SK-N-SH (cell line): ENCODE data around the gene RBL2. TPM values are rescaled to one million over a fixed set of nuclear protein-coding genes. Genes with fewer than 3 reads are reported as not detected.

Source experiments
- CTCF ChIA-PET: fragments of 300-600, 350-600 bp; formaldehyde crosslinking; extraction: SDS; loops from one replicate; lab custom pipeline; 2021; lab: Yijun Ruan, JAX
- POLR2A ChIA-PET: fragments of 350-600 bp; sonication (Branson Sonifier 250); formaldehyde crosslinking; extraction: SDS; loops from one replicate; lab custom pipeline; 2020; ENCODE audit warnings: antibody characterized with exemption, inconsistent platforms; lab: Yijun Ruan, JAX
- DNase-seq: peaks from one replicate; pipeline ENCODE4 v3.0.0; 2012
- H2AFZ ChIP-seq: fragments of 200-600 bp; sonication (generic); 2 replicates; pipeline ENCODE4 v1.8.1; 2016; ENCODE audit warnings: antibody characterized with exemption, mild to moderate bottlenecking, low read depth
- H3F3A ChIP-seq: fragments of 200-600 bp; sonication (generic); replicated peaks from 2 replicates; pipeline ENCODE3; 2016; ENCODE audit warnings: antibody characterized with exemption, mild to moderate bottlenecking; ENCODE audit not compliant: insufficient read depth
- H3K27ac ChIP-seq, 2 experiments: fragments of 200-500 bp in 1 of 2; fragments of 200-600 bp in 1 of 2; sonication (Bioruptor generic) in 1 of 2; sonication (generic), shearing (Covaris generic) in 1 of 2; 2 replicates each; pipeline versions ENCODE4 v1.5.1 to v1.6.1; 2014 to 2016; ENCODE audit warnings: low read depth in 2 of 2, inconsistent platforms in 1 of 2, low read length in 1 of 2, mild to moderate bottlenecking in 1 of 2, mixed read lengths in 1 of 2
- H3K27me3 ChIP-seq: fragments of 200-600 bp; sonication (generic), shearing (Covaris generic); 2 replicates; pipeline ENCODE4 v1.6.1; 2016; ENCODE audit warnings: mixed run types; ENCODE audit not compliant: insufficient read depth
- H3K36me3 ChIP-seq, 2 experiments: fragments of 200-500 bp in 1 of 2; fragments of 200-600 bp in 1 of 2; sonication (Bioruptor generic) in 1 of 2; sonication (generic) in 1 of 2; replicated peaks in 1 of 2; 2 replicates each; pipeline versions ENCODE3 to v1.5.1; 2014 to 2016; ENCODE audit warnings: low read length in 1 of 2, mild to moderate bottlenecking in 1 of 2; ENCODE audit not compliant: insufficient read depth in 2 of 2, control insufficient read depth in 1 of 2
- H3K4me1 ChIP-seq, 2 experiments: fragments of 200-500 bp in 1 of 2; fragments of 200-600 bp in 1 of 2; sonication (Bioruptor generic) in 1 of 2; sonication (generic), shearing (Covaris generic) in 1 of 2; 2 replicates each; pipeline versions ENCODE4 v1.5.1 to v1.6.1; 2014 to 2016; ENCODE audit warnings: low read depth in 1 of 2, low read length in 1 of 2, mixed run types in 1 of 2; ENCODE audit not compliant: insufficient read depth in 2 of 2, control insufficient read depth in 1 of 2
- H3K4me2 ChIP-seq: fragments of 200-600 bp; sonication (generic), shearing (Covaris generic); 2 replicates; pipeline ENCODE4 v1.6.1; 2017; ENCODE audit warnings: mixed run types
- H3K4me3 ChIP-seq, 2 experiments: fragments of 200-500 bp in 1 of 2; fragments of 200-600 bp in 1 of 2; sonication (Bioruptor generic) in 1 of 2; sonication (generic), shearing (Covaris generic) in 1 of 2; 2 replicates each; pipeline versions ENCODE4 v1.5.1 to v1.8.1; 2014 to 2016; ENCODE audit warnings: low read depth in 2 of 2, inconsistent platforms in 1 of 2, low read length in 1 of 2, mild to moderate bottlenecking in 1 of 2, mixed read lengths in 1 of 2, moderate library complexity in 1 of 2
- H3K79me2 ChIP-seq: fragments of 200-600 bp; sonication (generic); 2 replicates; pipeline ENCODE4 v1.8.1; 2017; ENCODE audit warnings: mild to moderate bottlenecking; ENCODE audit not compliant: insufficient read depth
- H3K9ac ChIP-seq: fragments of 200-600 bp; sonication (generic); 2 replicates; pipeline ENCODE4 v1.6.1; 2017; ENCODE audit warnings: mixed run types
- H3K9me2 ChIP-seq: fragments of 200-600 bp; sonication (generic); 2 replicates; pipeline ENCODE4 v1.6.1; 2017; ENCODE audit warnings: mixed run types
- H3K9me3 ChIP-seq: fragments of 200-600 bp; sonication (generic); 2 replicates; pipeline ENCODE4 v1.6.1; 2017; ENCODE audit warnings: mixed run types, mild to moderate bottlenecking, moderate library complexity
- H4K20me1 ChIP-seq: fragments of 200-600 bp; sonication (generic); 2 replicates; pipeline ENCODE4 v1.6.1; 2017; ENCODE audit warnings: mild to moderate bottlenecking, mixed run types; ENCODE audit not compliant: insufficient read depth
- EP300 ChIP-seq, 2 experiments: IDR thresholded peaks; 2 replicates each; pipeline versions ENCODE4 v1.4.0 to v1.6.1; 2012; ENCODE audit warnings: borderline replicate concordance in 1 of 2, low read depth in 1 of 2, low read length in 1 of 2
- FOXJ3 ChIP-seq: sonication (generic); formaldehyde crosslinking; IDR thresholded peaks from 2 replicates; pipeline ENCODE4 v1.5.1; 2020; ENCODE audit warnings: mild to moderate bottlenecking, missing genetic modification reagents
- GATA2 ChIP-seq: sonication (generic); formaldehyde crosslinking; IDR thresholded peaks from 2 replicates; pipeline ENCODE4 v1.5.0; 2020; ENCODE audit warnings: mild to moderate bottlenecking, missing genetic modification reagents
- NFIC ChIP-seq: IDR thresholded peaks from 2 replicates; pipeline ENCODE4 v1.4.0; 2012; ENCODE audit warnings: borderline replicate concordance
- NRF1 ChIP-seq: IDR thresholded peaks from 2 replicates; pipeline ENCODE4 v1.6.1; 2012; ENCODE audit warnings: low read depth, mild to moderate bottlenecking, low read length
- POLR2AphosphoS5 ChIP-seq: IDR thresholded peaks from 2 replicates; pipeline ENCODE4 v1.6.1; 2012; ENCODE audit warnings: low read depth, low read length
- RCOR1 ChIP-seq: fragments of 150-350 bp; IDR thresholded peaks from 2 replicates; pipeline ENCODE4 v1.6.1; 2017; ENCODE audit warnings: antibody characterized with exemption, low read length
- SIN3A ChIP-seq: IDR thresholded peaks from 2 replicates; pipeline ENCODE4 v1.6.1; 2012; ENCODE audit warnings: low read depth, mild to moderate bottlenecking, low read length, moderate library complexity, borderline replicate concordance
- USF1 ChIP-seq: IDR thresholded peaks from 2 replicates; pipeline ENCODE4 v1.4.0; 2012; ENCODE audit warnings: low read depth, borderline replicate concordance
- USF2 ChIP-seq: fragments of 150-350 bp; IDR thresholded peaks from 2 replicates; pipeline ENCODE4 v1.6.1; 2017; ENCODE audit warnings: antibody characterized with exemption, low read length, low read depth, borderline replicate concordance
- YY1 ChIP-seq: IDR thresholded peaks from 2 replicates; pipeline ENCODE4 v1.4.0; 2012; ENCODE audit warnings: low read depth, mild to moderate bottlenecking
- ZBTB33 ChIP-seq: IDR thresholded peaks from 2 replicates; pipeline ENCODE4 v1.4.0; 2012; ENCODE audit warnings: low read depth, borderline replicate concordance
- WGBS: methylation state at CpG from one replicate; pipeline ENCODE4 v1.1.6; 2017; ENCODE audit warnings: low lambda C conversion rate; 5-methylcytosine and 5-hydroxymethylcytosine counted together
- polyA plus RNA-seq, 3 experiments: library from polyadenylated mRNA; depleted of rRNA; stranded (reverse); fragments of >200 nt; gene quantifications; 2 replicates each; pipeline ENCODE4 v1.2.3, GENCODE V29; 2012
- TF ChIP-seq, protein P1 (sequence below): IDR thresholded peaks from 2 replicates; pipeline ENCODE4; 2012
- TF ChIP-seq, protein P2 (sequence below): IDR thresholded peaks from 2 replicates; pipeline ENCODE4 v1.4.0; 2012; ENCODE audit warnings: low read depth

The RBL2 gene
- polyA plus RNA-seq, 1 of the 3 experiments (the other 2 are of a cell fraction) = 28.0 TPM

DNA sequence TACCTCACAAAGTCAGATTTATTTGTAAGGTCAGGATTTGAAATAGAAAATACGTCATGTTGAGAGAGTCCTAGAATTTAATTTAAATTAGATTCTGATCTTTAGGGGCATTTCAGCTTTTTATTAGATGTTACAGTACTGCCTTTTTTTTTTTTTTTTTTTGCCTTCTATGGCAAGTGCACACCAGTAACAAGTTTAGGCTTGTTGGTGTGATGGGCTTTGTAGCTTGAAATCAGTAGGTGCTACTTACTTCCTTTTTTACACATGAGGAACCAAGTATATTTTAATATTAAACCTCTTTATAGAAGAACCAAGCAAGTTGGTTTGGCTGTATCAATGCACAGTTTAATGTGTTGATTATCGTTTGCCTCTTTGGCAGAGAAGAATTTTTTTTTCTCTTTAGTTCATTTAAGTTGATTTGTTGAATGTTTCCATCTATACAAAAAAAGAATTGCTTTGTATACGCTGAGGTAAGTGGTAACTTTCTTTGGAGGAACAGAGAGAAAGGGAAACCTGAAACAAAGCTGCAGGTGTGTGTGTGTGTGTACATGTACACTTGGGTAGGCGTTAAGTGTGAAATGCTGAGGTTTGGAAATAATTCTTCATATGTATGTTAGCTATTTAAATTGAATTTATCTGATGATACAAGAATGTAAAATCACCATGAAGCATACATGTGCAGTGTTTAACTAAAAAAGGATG, 15.7 kb downstream of the RBL2 start:
- peaks cover 3% of the 10 kb centered on the region for H3F3A ChIP-seq
- H3K9ac ChIP-seq = no peak overlapping the region
- no peak overlapping the region for H3K4me3 ChIP-seq
- WGBS = 94% methylated on average over 4 of the region's 4 CpGs
- no peak overlapping the region for H3K27ac ChIP-seq
- POLR2A ChIA-PET = no interaction called here
- no peak for DNase-seq
- no peaks in the 10 kb centered on the region for H3K9me2 ChIP-seq
- no peaks in the 10 kb centered on the region for H4K20me1 ChIP-seq
- no peaks in the 10 kb centered on the region for H3K4me1 ChIP-seq
- no peak overlapping the region for H3K4me2 ChIP-seq
- no peak for TF ChIP-seq ZBTB33
- no peak for TF ChIP-seq EP300 (IDR thresholded peaks at IDR 0.05; ENCODE audit: borderline replicate concordance in 1 of 2, low read depth in 1 of 2, low read length in 1 of 2)
- TF ChIP-seq SIN3A = no peak
- no peak for TF ChIP-seq YY1
- TF ChIP-seq RCOR1 = no peak
- no peak for TF ChIP-seq NRF1
- TF ChIP-seq NFIC = no peak
- TF ChIP-seq USF1 = no peak
- no peak for TF ChIP-seq USF2
- TF ChIP-seq FOXJ3 (CRISPR knock-in tag) = no peak
- TF ChIP-seq, protein P1, sequence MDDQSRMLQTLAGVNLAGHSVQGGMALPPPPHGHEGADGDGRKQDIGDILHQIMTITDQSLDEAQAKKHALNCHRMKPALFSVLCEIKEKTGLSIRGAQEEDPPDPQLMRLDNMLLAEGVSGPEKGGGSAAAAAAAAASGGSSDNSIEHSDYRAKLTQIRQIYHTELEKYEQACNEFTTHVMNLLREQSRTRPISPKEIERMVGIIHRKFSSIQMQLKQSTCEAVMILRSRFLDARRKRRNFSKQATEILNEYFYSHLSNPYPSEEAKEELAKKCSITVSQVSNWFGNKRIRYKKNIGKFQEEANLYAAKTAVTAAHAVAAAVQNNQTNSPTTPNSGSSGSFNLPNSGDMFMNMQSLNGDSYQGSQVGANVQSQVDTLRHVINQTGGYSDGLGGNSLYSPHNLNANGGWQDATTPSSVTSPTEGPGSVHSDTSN = no peak
- TF ChIP-seq POLR2AphosphoS5 = no peak
- TF ChIP-seq, protein P2, sequence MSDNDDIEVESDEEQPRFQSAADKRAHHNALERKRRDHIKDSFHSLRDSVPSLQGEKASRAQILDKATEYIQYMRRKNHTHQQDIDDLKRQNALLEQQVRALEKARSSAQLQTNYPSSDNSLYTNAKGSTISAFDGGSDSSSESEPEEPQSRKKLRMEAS = no peak
- no peak for TF ChIP-seq GATA2 (CRISPR knock-in tag)
- TF ChIP-seq, all 33 proteins: peak for 0
- H2AFZ ChIP-seq = no peak overlapping the region
- no peaks in the 10 kb centered on the region for H3K27me3 ChIP-seq
- peaks cover 35 to 46% of the 10 kb centered on the region in 2 experiments for H3K36me3 ChIP-seq
- H3K9me3 ChIP-seq = no peaks in the 10 kb centered on the region
- H3K79me2 ChIP-seq = no peaks in the 10 kb centered on the region; the same call in 1 of the 2 replicates
- CTCF ChIA-PET = no interaction called here
